Measurements from ENCODE around the gene TTC3. TPM values are rescaled to one million over a fixed set of nuclear protein-coding genes. Genes with fewer than 3 reads are reported as not detected.

The TTC3 gene
- total and polyA plus RNA-seq, 2 donors (not counting 1 experiment from before 2014, with no cell fraction given): 42.0 to 163 TPM

- intact Hi-C loops (cut with micrococcal nuclease): no loop called here
- ATAC-seq (ENCODE audit: low read depth) (no peak), DNase-seq (no peak)
- Mint-ChIP-seq H3K4me1 (peaks cover 2% of the 10 kb centered on the region), H3K27ac (no peak overlapping the region), H3K27me3 (peaks cover 2% of the 10 kb centered on the region), H3K4me3 (no peak overlapping the region), H3K9me3 (ENCODE audit: insufficient read depth) (no peaks in the 10 kb centered on the region)
- Histone ChIP-seq H3K4me3 (ENCODE audit: control extremely low read depth in 1 of 5, extremely low read depth in 1 of 5, insufficient read depth in 1 of 5, low read depth in 2 of 5, low read length in 4 of 5) (no peak overlapping the region), H3K36me3 (replicated peaks in 1 of 2; ENCODE audit: control extremely low read depth in 1 of 2, control insufficient read depth in 1 of 2, extremely low read depth in 1 of 2, insufficient read depth in 2 of 2, low read length in 1 of 2) (no peaks in the 10 kb centered on the region), H3K27ac (ENCODE audit: low read length in 2 of 2) (no peak overlapping the region), H3K4me2 (replicated peaks; ENCODE audit: low read depth, low read length, poor library complexity, severe bottlenecking) (no peak overlapping the region), H3K9me3 (ENCODE audit: control extremely low read depth in 1 of 3, control insufficient read depth in 2 of 3, insufficient read depth in 1 of 3, low read length in 2 of 3) (no peaks in the 10 kb centered on the region), H3K9ac (ENCODE audit: low read length) (no peak overlapping the region), H3K27me3 (replicated peaks in 1 of 4; ENCODE audit: control extremely low read depth in 1 of 4, control insufficient read depth in 3 of 4, insufficient read depth in 4 of 4, low read length in 3 of 4) (no peaks in the 10 kb centered on the region), H3K79me2 (ENCODE audit: control insufficient read depth, insufficient read depth, low read length) (no peaks in the 10 kb centered on the region), H3K4me1 (ENCODE audit: control insufficient read depth in 2 of 2, insufficient read depth in 2 of 2, low read length in 2 of 2) (no peaks in the 10 kb centered on the region), H4K20me1 (ENCODE audit: control insufficient read depth, insufficient read depth, low read length, poor library complexity, severe bottlenecking) (no peaks in the 10 kb centered on the region), H2AFZ (ENCODE audit: insufficient read depth, low read depth, low read length, poor library complexity, severe bottlenecking) (no peak overlapping the region)
- CTCF ChIA-PET: no interaction called here
- WGBS (ENCODE audit: insufficient coverage): 91% methylated on average over 1 of the region's 2 CpGs
- TF ChIP-seq EZH2 (IDR thresholded peaks at IDR 0.05; ENCODE audit: borderline replicate concordance, insufficient read depth, low read depth, low read length, poor library complexity, severe bottlenecking): no peak
- TF ChIP-seq, protein P1, sequence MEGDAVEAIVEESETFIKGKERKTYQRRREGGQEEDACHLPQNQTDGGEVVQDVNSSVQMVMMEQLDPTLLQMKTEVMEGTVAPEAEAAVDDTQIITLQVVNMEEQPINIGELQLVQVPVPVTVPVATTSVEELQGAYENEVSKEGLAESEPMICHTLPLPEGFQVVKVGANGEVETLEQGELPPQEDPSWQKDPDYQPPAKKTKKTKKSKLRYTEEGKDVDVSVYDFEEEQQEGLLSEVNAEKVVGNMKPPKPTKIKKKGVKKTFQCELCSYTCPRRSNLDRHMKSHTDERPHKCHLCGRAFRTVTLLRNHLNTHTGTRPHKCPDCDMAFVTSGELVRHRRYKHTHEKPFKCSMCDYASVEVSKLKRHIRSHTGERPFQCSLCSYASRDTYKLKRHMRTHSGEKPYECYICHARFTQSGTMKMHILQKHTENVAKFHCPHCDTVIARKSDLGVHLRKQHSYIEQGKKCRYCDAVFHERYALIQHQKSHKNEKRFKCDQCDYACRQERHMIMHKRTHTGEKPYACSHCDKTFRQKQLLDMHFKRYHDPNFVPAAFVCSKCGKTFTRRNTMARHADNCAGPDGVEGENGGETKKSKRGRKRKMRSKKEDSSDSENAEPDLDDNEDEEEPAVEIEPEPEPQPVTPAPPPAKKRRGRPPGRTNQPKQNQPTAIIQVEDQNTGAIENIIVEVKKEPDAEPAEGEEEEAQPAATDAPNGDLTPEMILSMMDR (IDR thresholded peaks at IDR 0.05): no peak
- POLR2A ChIA-PET: no interaction called here
Observed at GRCh38 chr21:37055271-37055855, 17.7 kb upstream of the TTC3 start.

DNA sequence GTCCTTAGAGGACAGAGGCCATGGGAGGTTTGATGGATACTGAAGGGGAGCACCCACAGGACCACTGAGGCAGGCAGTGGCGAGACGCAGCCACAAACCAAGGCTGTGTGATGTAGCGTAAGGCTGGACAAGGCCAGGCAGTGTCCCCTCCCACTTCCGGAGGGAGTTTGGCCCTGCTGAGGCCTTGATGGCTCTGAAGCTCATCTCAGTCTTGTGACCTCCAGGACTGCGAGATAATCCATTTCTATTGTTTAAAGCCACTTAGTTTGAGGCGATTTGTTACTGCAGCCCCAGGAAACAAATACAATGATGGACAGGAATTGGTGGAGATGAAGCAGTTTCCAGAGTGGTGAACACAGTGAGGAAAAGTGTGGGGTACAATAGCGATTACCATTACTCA, 15.4 kb upstream of the TTC3 start:
- H3K4me3 ChIP-seq (ENCODE audit: control extremely low read depth in 1 of 5, extremely low read depth in 1 of 5, insufficient read depth in 1 of 5, low read depth in 2 of 5, low read length in 4 of 5): no peak overlapping the region
- WGBS (ENCODE audit: insufficient coverage): 97% methylated on average over 4 of the region's 7 CpGs
- DNase-seq (no peak), ATAC-seq (ENCODE audit: low read depth) (no peak)
- Mint-ChIP-seq H3K4me3 (no peak overlapping the region), H3K27ac (no peak overlapping the region), H3K27me3 (no peaks in the 10 kb centered on the region), H3K4me1 (peaks cover 2% of the 10 kb centered on the region), H3K9me3 (ENCODE audit: insufficient read depth) (no peaks in the 10 kb centered on the region)
- no peak overlapping the region for H3K9ac ChIP-seq (ENCODE audit: low read length)
- no peak overlapping the region for H3K4me2 ChIP-seq (replicated peaks; ENCODE audit: low read depth, low read length, poor library complexity, severe bottlenecking)
- H3K4me1 ChIP-seq (ENCODE audit: control insufficient read depth in 2 of 2, insufficient read depth in 2 of 2, low read length in 2 of 2): no peaks in the 10 kb centered on the region
- no peak overlapping the region for H2AFZ ChIP-seq (ENCODE audit: insufficient read depth, low read depth, low read length, poor library complexity, severe bottlenecking)
- ChIA-PET CTCF (no interaction called here), POLR2A (no interaction called here)
- H3K79me2 ChIP-seq (ENCODE audit: control insufficient read depth, insufficient read depth, low read length): no peaks in the 10 kb centered on the region
- H3K27me3 ChIP-seq (replicated peaks in 1 of 4; ENCODE audit: control extremely low read depth in 1 of 4, control insufficient read depth in 3 of 4, insufficient read depth in 4 of 4, low read length in 3 of 4): no peaks in the 10 kb centered on the region
- no peaks in the 10 kb centered on the region for H3K36me3 ChIP-seq (replicated peaks in 1 of 2; ENCODE audit: control extremely low read depth in 1 of 2, control insufficient read depth in 1 of 2, extremely low read depth in 1 of 2, insufficient read depth in 2 of 2, low read length in 1 of 2)
- no peak overlapping the region for H3K27ac ChIP-seq (ENCODE audit: low read length in 2 of 2)
- H4K20me1 ChIP-seq (ENCODE audit: control insufficient read depth, insufficient read depth, low read length, poor library complexity, severe bottlenecking): no peaks in the 10 kb centered on the region
- TF ChIP-seq, protein P1 (IDR thresholded peaks at IDR 0.05): no peak
- TF ChIP-seq EZH2 (IDR thresholded peaks at IDR 0.05; ENCODE audit: borderline replicate concordance, insufficient read depth, low read depth, low read length, poor library complexity, severe bottlenecking): no peak
- intact Hi-C loops (cut with micrococcal nuclease): no loop called here
- H3K9me3 ChIP-seq (ENCODE audit: control extremely low read depth in 1 of 3, control insufficient read depth in 2 of 3, insufficient read depth in 1 of 3, low read length in 2 of 3): no peaks in the 10 kb centered on the region

Measured in B cell (primary cell).